ENCODE results near the gene GMPPA. TPM values are rescaled to one million over a fixed set of nuclear protein-coding genes. Genes with fewer than 3 reads are reported as not detected.

The GMPPA gene
- polyA plus RNA-seq, 1 donor (not counting 4 experiments of a cell fraction or from before 2014, with no cell fraction given) = 50.6 TPM

DNA sequence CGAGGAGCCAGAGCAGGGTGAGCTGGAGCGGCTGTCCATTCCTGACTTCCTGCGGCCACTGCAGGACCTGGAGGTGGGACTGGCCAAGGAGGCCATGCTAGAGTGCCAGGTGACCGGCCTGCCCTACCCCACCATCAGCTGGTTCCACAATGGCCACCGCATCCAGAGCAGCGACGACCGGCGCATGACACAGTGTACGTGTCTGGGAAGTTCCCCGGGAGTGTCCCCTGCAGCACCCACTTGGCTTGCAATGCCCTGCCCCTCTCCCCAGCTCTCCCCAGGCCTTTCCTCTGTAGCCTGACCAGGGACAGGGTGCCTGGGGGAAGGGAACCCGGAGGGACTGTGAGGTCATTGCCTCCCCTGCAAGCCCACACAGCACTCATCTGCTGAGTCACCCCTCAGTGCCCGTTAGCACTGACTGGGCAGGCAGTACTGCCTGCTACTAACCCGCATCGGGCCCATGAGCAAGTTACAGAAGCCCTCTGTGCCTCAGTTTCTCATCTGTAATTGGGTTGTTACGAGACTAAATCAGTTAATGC lies 29.4 kb upstream of the GMPPA start:
- no peak overlapping the region for H3K27ac ChIP-seq (ENCODE audit: control insufficient read depth, insufficient read depth, low read length)
- H4K20me1 ChIP-seq (ENCODE audit: control insufficient read depth, extremely low read depth, insufficient read depth, low read length) = no peaks in the 10 kb centered on the region
- no peaks in the 10 kb centered on the region for H3K79me2 ChIP-seq (ENCODE audit: control insufficient read depth, insufficient read depth, low read length)
- H3K4me1 ChIP-seq (ENCODE audit: control insufficient read depth, extremely low read depth, insufficient read depth, low read length) = peaks cover 13% of the 10 kb centered on the region
- H3K9me3 ChIP-seq (ENCODE audit: control insufficient read depth, low read depth, low read length) = no peaks in the 10 kb centered on the region
- peaks cover 6 to 14% of the 10 kb centered on the region in 2 experiments for H3K36me3 ChIP-seq (ENCODE audit: control insufficient read depth in 2 of 2, extremely low read depth in 1 of 2, insufficient read depth in 2 of 2, low read length in 2 of 2)
- no peak overlapping the region for H2AFZ ChIP-seq (ENCODE audit: control insufficient read depth, low read length)
- dilution Hi-C loops (cut with MboI; ENCODE audit: extremely low pct_ligation_motif_present, low sequenced_read_pairs) = no loop called here
- H3K27me3 ChIP-seq (ENCODE audit: control insufficient read depth, extremely low read depth, insufficient read depth, low read length) = no peaks in the 10 kb centered on the region
- FAIRE-seq (no peak), DNase-seq (ENCODE audit: low read depth, low spot score) (peak; percentile 36)
- H3K4me2 ChIP-seq (ENCODE audit: control insufficient read depth, extremely low read depth, insufficient read depth, low read depth, low read length) = no peak overlapping the region
- H3K9ac ChIP-seq (ENCODE audit: control insufficient read depth, extremely low read depth, insufficient read depth, low read length) = no peak overlapping the region
- no peaks in the 10 kb centered on the region for H3K9me1 ChIP-seq (ENCODE audit: control insufficient read depth, extremely low read depth, insufficient read depth, low read length)
- TF ChIP-seq, protein P1, sequence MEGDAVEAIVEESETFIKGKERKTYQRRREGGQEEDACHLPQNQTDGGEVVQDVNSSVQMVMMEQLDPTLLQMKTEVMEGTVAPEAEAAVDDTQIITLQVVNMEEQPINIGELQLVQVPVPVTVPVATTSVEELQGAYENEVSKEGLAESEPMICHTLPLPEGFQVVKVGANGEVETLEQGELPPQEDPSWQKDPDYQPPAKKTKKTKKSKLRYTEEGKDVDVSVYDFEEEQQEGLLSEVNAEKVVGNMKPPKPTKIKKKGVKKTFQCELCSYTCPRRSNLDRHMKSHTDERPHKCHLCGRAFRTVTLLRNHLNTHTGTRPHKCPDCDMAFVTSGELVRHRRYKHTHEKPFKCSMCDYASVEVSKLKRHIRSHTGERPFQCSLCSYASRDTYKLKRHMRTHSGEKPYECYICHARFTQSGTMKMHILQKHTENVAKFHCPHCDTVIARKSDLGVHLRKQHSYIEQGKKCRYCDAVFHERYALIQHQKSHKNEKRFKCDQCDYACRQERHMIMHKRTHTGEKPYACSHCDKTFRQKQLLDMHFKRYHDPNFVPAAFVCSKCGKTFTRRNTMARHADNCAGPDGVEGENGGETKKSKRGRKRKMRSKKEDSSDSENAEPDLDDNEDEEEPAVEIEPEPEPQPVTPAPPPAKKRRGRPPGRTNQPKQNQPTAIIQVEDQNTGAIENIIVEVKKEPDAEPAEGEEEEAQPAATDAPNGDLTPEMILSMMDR (optimal IDR thresholded peaks at IDR 0.05 in 1 of 3, IDR thresholded peaks at IDR 0.05 in 1 of 3, conservative IDR thresholded peaks at IDR 0.05 in 1 of 3; ENCODE audit: extremely low read depth in 1 of 3, insufficient read depth in 2 of 3, low read length in 3 of 3) = no peak
- TF ChIP-seq EZH2 (IDR thresholded peaks at IDR 0.05; ENCODE audit: low read length) = no peak
- H3K4me3 ChIP-seq (ENCODE audit: control insufficient read depth in 2 of 3, extremely low read depth in 1 of 3, insufficient read depth in 2 of 3, low read depth in 1 of 3, low read length in 3 of 3) = no peak overlapping the region

DNA sequence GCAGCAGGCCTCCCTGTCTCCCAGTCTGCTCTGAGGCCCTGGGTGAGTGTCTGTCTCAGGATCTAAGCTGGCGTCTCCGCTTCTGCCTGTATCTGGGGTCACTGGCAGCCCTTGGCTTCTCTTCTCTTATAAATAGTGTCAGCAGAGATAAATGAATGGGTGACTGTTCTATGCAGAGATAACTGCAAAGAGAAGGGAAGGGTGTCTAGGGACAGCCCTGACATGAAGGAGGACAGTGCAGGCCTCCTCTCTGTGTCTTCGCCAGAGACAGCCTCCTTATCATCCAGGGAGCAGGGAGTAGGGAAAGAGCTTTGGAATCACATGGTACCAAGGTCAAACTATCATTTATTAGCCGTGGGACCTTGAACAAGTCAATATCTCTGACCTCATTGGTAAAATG lies 28.3 kb upstream of the GMPPA start:
- Histone ChIP-seq H3K4me3 (ENCODE audit: control insufficient read depth in 2 of 3, extremely low read depth in 1 of 3, insufficient read depth in 2 of 3, low read depth in 1 of 3, low read length in 3 of 3) (no peak overlapping the region), H3K9me1 (ENCODE audit: control insufficient read depth, extremely low read depth, insufficient read depth, low read length) (no peaks in the 10 kb centered on the region), H3K36me3 (ENCODE audit: control insufficient read depth in 2 of 2, extremely low read depth in 1 of 2, insufficient read depth in 2 of 2, low read length in 2 of 2) (peaks cover 3 to 15% of the 10 kb centered on the region in 2 experiments), H3K27ac (ENCODE audit: control insufficient read depth, insufficient read depth, low read length) (no peak overlapping the region), H3K4me1 (ENCODE audit: control insufficient read depth, extremely low read depth, insufficient read depth, low read length) (peaks cover 13% of the 10 kb centered on the region), H3K9me3 (ENCODE audit: control insufficient read depth, low read depth, low read length) (no peaks in the 10 kb centered on the region), H3K79me2 (ENCODE audit: control insufficient read depth, insufficient read depth, low read length) (no peaks in the 10 kb centered on the region), H4K20me1 (ENCODE audit: control insufficient read depth, extremely low read depth, insufficient read depth, low read length) (no peaks in the 10 kb centered on the region), H3K27me3 (ENCODE audit: control insufficient read depth, extremely low read depth, insufficient read depth, low read length) (no peaks in the 10 kb centered on the region), H3K4me2 (ENCODE audit: control insufficient read depth, extremely low read depth, insufficient read depth, low read depth, low read length) (no peak overlapping the region), H3K9ac (ENCODE audit: control insufficient read depth, extremely low read depth, insufficient read depth, low read length) (no peak overlapping the region), H2AFZ (ENCODE audit: control insufficient read depth, low read length) (no peak overlapping the region)
- TF ChIP-seq, protein P1 (optimal IDR thresholded peaks at IDR 0.05 in 1 of 3, IDR thresholded peaks at IDR 0.05 in 1 of 3, conservative IDR thresholded peaks at IDR 0.05 in 1 of 3; ENCODE audit: extremely low read depth in 1 of 3, insufficient read depth in 2 of 3, low read length in 3 of 3) = no peak
- DNase-seq (ENCODE audit: low read depth, low spot score) = no peak
- FAIRE-seq = no peak
- dilution Hi-C loops (cut with MboI; ENCODE audit: extremely low pct_ligation_motif_present, low sequenced_read_pairs) = no loop called here
